Measurements from ENCODE around the gene RILPL1. TPM values are rescaled to one million over a fixed set of nuclear protein-coding genes. Genes with fewer than 3 reads are reported as not detected.

Gene RILPL1
- total and polyA plus RNA-seq, 10 of the 15 experiments (the other 5 are each of a cell fraction or from before 2014, with no cell fraction given) = 0.05 to 0.61 (median 0.25) TPM

DNA sequence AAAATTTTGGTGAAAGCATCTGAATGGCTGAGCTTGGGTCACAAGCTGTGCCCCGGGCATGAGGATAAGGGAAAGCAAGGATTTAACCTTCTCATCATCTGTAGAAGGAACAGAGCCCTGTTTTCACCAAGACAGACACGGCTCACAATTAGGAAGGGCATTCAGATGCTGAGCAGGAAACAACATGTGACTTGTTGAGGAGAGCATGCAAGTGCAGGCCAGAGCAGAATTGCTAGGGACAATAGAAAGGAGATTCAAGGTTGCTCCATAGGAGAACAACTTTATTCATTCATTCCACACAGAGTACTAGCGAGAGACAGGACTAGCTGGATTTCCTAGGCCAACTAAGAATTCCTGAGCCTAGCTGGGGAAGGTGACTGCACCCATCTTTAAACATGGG is 14.6 kb upstream of the RILPL1 start (continued):
- TF ChIP-seq, protein P1, sequence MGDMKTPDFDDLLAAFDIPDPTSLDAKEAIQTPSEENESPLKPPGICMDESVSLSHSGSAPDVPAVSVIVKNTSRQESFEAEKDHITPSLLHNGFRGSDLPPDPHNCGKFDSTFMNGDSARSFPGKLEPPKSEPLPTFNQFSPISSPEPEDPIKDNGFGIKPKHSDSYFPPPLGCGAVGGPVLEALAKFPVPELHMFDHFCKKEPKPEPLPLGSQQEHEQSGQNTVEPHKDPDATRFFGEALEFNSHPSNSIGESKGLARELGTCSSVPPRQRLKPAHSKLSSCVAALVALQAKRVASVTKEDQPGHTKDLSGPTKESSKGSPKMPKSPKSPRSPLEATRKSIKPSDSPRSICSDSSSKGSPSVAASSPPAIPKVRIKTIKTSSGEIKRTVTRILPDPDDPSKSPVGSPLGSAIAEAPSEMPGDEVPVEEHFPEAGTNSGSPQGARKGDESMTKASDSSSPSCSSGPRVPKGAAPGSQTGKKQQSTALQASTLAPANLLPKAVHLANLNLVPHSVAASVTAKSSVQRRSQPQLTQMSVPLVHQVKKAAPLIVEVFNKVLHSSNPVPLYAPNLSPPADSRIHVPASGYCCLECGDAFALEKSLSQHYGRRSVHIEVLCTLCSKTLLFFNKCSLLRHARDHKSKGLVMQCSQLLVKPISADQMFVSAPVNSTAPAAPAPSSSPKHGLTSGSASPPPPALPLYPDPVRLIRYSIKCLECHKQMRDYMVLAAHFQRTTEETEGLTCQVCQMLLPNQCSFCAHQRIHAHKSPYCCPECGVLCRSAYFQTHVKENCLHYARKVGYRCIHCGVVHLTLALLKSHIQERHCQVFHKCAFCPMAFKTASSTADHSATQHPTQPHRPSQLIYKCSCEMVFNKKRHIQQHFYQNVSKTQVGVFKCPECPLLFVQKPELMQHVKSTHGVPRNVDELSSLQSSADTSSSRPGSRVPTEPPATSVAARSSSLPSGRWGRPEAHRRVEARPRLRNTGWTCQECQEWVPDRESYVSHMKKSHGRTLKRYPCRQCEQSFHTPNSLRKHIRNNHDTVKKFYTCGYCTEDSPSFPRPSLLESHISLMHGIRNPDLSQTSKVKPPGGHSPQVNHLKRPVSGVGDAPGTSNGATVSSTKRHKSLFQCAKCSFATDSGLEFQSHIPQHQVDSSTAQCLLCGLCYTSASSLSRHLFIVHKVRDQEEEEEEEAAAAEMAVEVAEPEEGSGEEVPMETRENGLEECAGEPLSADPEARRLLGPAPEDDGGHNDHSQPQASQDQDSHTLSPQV (IDR thresholded peaks at IDR 0.05) = no peak
- TF ChIP-seq SPI1 (IDR thresholded peaks at IDR 0.05; ENCODE audit: borderline replicate concordance, insufficient read depth, low read depth, low read length) = no peak
- no peak for TF ChIP-seq ZBTB4 (CRISPR knock-in tag; IDR thresholded peaks at IDR 0.05)
- TF ChIP-seq ATF3 (IDR thresholded peaks at IDR 0.05; ENCODE audit: borderline replicate concordance, extremely low read depth, low read depth, low read length) = no peak
- TF ChIP-seq STAT1 (conservative IDR thresholded peaks at IDR 0.05) = no peak

Data from GM12878 (cell line).